Measurements from ENCODE around the gene CEP72. TPM values are rescaled to one million over a fixed set of nuclear protein-coding genes. Genes with fewer than 3 reads are reported as not detected.

The CEP72 gene
- total RNA-seq, 2 donors from 2014 or later, result 35.6 to 36.5 TPM

GRCh38 chr5:588406-588995 lies 23.6 kb upstream of the CEP72 start:
- no peaks in the 10 kb centered on the region for H3K9me3 Mint-ChIP-seq
- no peaks in the 10 kb centered on the region for H3K4me1 ChIP-seq (ENCODE audit: control insufficient read depth, insufficient read depth, low read length)
- H3K27me3 Mint-ChIP-seq (ENCODE audit: insufficient read depth), result peaks cover 61% of the 10 kb centered on the region
- H3K27ac Mint-ChIP-seq, result no peak overlapping the region
- H3K36me3 Mint-ChIP-seq (ENCODE audit: low read depth), result no peaks in the 10 kb centered on the region
- no peak overlapping the region for H3K4me3 ChIP-seq (ENCODE audit: low read length)
- no peak for DNase-seq
- no peak overlapping the region for H3K27ac ChIP-seq (ENCODE audit: low read depth, low read length)
- WGBS, 2 experiments (ENCODE audit: insufficient coverage in 1 of 2, insufficient read length in 1 of 2), result 81 to 89% methylated on average over 7 to 11 of the region's 11 CpGs
- H3K27me3 ChIP-seq (ENCODE audit: control insufficient read depth, insufficient read depth, low read length, poor library complexity, severe bottlenecking), result peaks cover 13% of the 10 kb centered on the region
- no peaks in the 10 kb centered on the region for H3K9me3 ChIP-seq (ENCODE audit: control insufficient read depth, low read length)
- no peaks in the 10 kb centered on the region for H3K36me3 ChIP-seq (ENCODE audit: control insufficient read depth, insufficient read depth, low read length)
- H3K4me1 Mint-ChIP-seq, result peaks cover 6% of the 10 kb centered on the region
- no peak overlapping the region for H3K9ac ChIP-seq (ENCODE audit: extremely low read depth, low read length, poor library complexity, severe bottlenecking)
- H3K4me3 Mint-ChIP-seq, result no peak overlapping the region
- TF ChIP-seq, protein P1, sequence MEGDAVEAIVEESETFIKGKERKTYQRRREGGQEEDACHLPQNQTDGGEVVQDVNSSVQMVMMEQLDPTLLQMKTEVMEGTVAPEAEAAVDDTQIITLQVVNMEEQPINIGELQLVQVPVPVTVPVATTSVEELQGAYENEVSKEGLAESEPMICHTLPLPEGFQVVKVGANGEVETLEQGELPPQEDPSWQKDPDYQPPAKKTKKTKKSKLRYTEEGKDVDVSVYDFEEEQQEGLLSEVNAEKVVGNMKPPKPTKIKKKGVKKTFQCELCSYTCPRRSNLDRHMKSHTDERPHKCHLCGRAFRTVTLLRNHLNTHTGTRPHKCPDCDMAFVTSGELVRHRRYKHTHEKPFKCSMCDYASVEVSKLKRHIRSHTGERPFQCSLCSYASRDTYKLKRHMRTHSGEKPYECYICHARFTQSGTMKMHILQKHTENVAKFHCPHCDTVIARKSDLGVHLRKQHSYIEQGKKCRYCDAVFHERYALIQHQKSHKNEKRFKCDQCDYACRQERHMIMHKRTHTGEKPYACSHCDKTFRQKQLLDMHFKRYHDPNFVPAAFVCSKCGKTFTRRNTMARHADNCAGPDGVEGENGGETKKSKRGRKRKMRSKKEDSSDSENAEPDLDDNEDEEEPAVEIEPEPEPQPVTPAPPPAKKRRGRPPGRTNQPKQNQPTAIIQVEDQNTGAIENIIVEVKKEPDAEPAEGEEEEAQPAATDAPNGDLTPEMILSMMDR (conservative IDR thresholded peaks at IDR 0.05), result no peak

GRCh38 chr5:589173-589572 lies 23.0 kb upstream of the CEP72 start:
- Histone ChIP-seq H3K36me3 (ENCODE audit: control insufficient read depth, insufficient read depth, low read length) (no peaks in the 10 kb centered on the region), H3K9ac (ENCODE audit: extremely low read depth, low read length, poor library complexity, severe bottlenecking) (no peak overlapping the region), H3K27me3 (ENCODE audit: control insufficient read depth, insufficient read depth, low read length, poor library complexity, severe bottlenecking) (peaks cover 13% of the 10 kb centered on the region), H3K4me1 (ENCODE audit: control insufficient read depth, insufficient read depth, low read length) (no peaks in the 10 kb centered on the region), H3K4me3 (ENCODE audit: low read length) (no peak overlapping the region), H3K9me3 (ENCODE audit: control insufficient read depth, low read length) (no peaks in the 10 kb centered on the region), H3K27ac (ENCODE audit: low read depth, low read length) (no peak overlapping the region)
- 83% methylated on average over 1 of the region's 1 CpG; no CpG with 5 or more reads in 1 of the 2 experiments for WGBS, 2 experiments (ENCODE audit: insufficient coverage in 1 of 2, insufficient read length in 1 of 2)
- no peaks in the 10 kb centered on the region for H3K36me3 Mint-ChIP-seq (ENCODE audit: low read depth)
- H3K27me3 Mint-ChIP-seq (ENCODE audit: insufficient read depth), result peaks cover 63% of the 10 kb centered on the region
- DNase-seq, result peak; percentile 13
- H3K4me3 Mint-ChIP-seq, result no peak overlapping the region
- H3K27ac Mint-ChIP-seq, result no peak overlapping the region
- no peaks in the 10 kb centered on the region for H3K9me3 Mint-ChIP-seq
- TF ChIP-seq, protein P1 (conservative IDR thresholded peaks at IDR 0.05), result no peak
- peaks cover 7% of the 10 kb centered on the region for H3K4me1 Mint-ChIP-seq

GRCh38 chr5:589588-589987 lies 22.6 kb upstream of the CEP72 start:
- no peak overlapping the region for H3K27ac Mint-ChIP-seq
- peak; percentile 10 for DNase-seq
- H3K27ac ChIP-seq (ENCODE audit: low read depth, low read length), result no peak overlapping the region
- no peak overlapping the region for H3K9ac ChIP-seq (ENCODE audit: extremely low read depth, low read length, poor library complexity, severe bottlenecking)
- H3K4me3 ChIP-seq (ENCODE audit: low read length), result no peak overlapping the region
- TF ChIP-seq, protein P1 (conservative IDR thresholded peaks at IDR 0.05), result no peak
- H3K9me3 ChIP-seq (ENCODE audit: control insufficient read depth, low read length), result no peaks in the 10 kb centered on the region
- no peaks in the 10 kb centered on the region for H3K4me1 ChIP-seq (ENCODE audit: control insufficient read depth, insufficient read depth, low read length)
- H3K36me3 ChIP-seq (ENCODE audit: control insufficient read depth, insufficient read depth, low read length), result no peaks in the 10 kb centered on the region
- no peaks in the 10 kb centered on the region for H3K36me3 Mint-ChIP-seq (ENCODE audit: low read depth)
- H3K4me3 Mint-ChIP-seq, result no peak overlapping the region
- peaks cover 67% of the 10 kb centered on the region for H3K27me3 Mint-ChIP-seq (ENCODE audit: insufficient read depth)
- 100% methylated on average over 1 of the region's 1 CpG for WGBS, 2 experiments (ENCODE audit: insufficient coverage in 1 of 2, insufficient read length in 1 of 2)
- peaks cover 10% of the 10 kb centered on the region for H3K4me1 Mint-ChIP-seq
- H3K27me3 ChIP-seq (ENCODE audit: control insufficient read depth, insufficient read depth, low read length, poor library complexity, severe bottlenecking), result peaks cover 16% of the 10 kb centered on the region
- H3K9me3 Mint-ChIP-seq, result no peaks in the 10 kb centered on the region

All from endodermal cell (in vitro differentiated cells).